Bronchial epithelial cell (primary cell): ENCODE results near the gene TYW1B. TPM values are rescaled to one million over a fixed set of nuclear protein-coding genes. Genes with fewer than 3 reads are reported as not detected.
"Not testable (repeated sequence)": the region's sequence is repeated elsewhere in the genome, so short reads cannot be mapped to it uniquely, and the experiment has no call there.

Source experiments
- DNase-seq: peaks from one replicate; pipeline ENCODE4 v3.0.0-alpha.2; 2010; ENCODE audit warnings: low read depth
- FAIRE-seq: peaks from 2 replicates; lab custom pipeline; 2011; peaks lifted over from hg19 to GRCh38; lab: Jason Lieb, UNC
- H3K27me3 ChIP-seq: 2 replicates; pipeline ENCODE4 v1.5.1; 2011; ENCODE audit warnings: low read length; ENCODE audit not compliant: control insufficient read depth, insufficient read depth
- H3K36me3 ChIP-seq: 2 replicates; pipeline ENCODE4 v1.5.1; 2011; ENCODE audit warnings: low read length; ENCODE audit not compliant: control insufficient read depth, insufficient read depth
- H3K4me3 ChIP-seq: 2 replicates; pipeline ENCODE4 v1.5.1; 2011; ENCODE audit warnings: mild to moderate bottlenecking, low read depth, low read length, control low read depth
- CTCF ChIP-seq: IDR thresholded peaks from 2 replicates; pipeline ENCODE4 v1.5.1; 2011; ENCODE audit warnings: mild to moderate bottlenecking, moderate library complexity, low read length, control low read depth, inconsistent platforms; ENCODE audit not compliant: insufficient read depth, severe bottlenecking
- total RNA-seq: library from RNA; depleted of rRNA; stranded (reverse); fragments of >200 nt; gene quantifications from 2 replicates; pipeline ENCODE4 v1.2.1, GENCODE V29; 2014

The TYW1B gene
- total RNA-seq, 1 donor from 2014 or later, result 2.6 TPM

GRCh38 chr7:72625721-72626423, 202.1 kb downstream of the TYW1B start:
- FAIRE-seq, H3K27me3 ChIP-seq, H3K36me3 ChIP-seq: not testable (repeated sequence)

GRCh38 chr7:72622532-72622931, 205.5 kb downstream of the TYW1B start:
- H3K27me3 ChIP-seq, result no peaks in the 10 kb centered on the region
- TF ChIP-seq CTCF, result no peak
- no peaks in the 10 kb centered on the region for H3K36me3 ChIP-seq
- DNase-seq (no peak), FAIRE-seq (peak; percentile 82)
- H3K4me3 ChIP-seq, result no peak overlapping the region

More at GRCh38 chr7:72625721-72626423, 202.1 kb downstream of the TYW1B start:
- not testable (repeated sequence) for DNase-seq, H3K4me3 ChIP-seq

- FAIRE-seq, H3K4me3 ChIP-seq, H3K27me3 ChIP-seq, H3K36me3 ChIP-seq: not testable (repeated sequence)
- peak; percentile 23 for DNase-seq
Observed at GRCh38 chr7:72621761-72622187, 206.2 kb downstream of the TYW1B start.

GRCh38 chr7:72620923-72621322, 207.1 kb downstream of the TYW1B start:
- DNase-seq, H3K27me3 ChIP-seq, H3K36me3 ChIP-seq, H3K4me3 ChIP-seq, FAIRE-seq: not testable (repeated sequence)

DNA sequence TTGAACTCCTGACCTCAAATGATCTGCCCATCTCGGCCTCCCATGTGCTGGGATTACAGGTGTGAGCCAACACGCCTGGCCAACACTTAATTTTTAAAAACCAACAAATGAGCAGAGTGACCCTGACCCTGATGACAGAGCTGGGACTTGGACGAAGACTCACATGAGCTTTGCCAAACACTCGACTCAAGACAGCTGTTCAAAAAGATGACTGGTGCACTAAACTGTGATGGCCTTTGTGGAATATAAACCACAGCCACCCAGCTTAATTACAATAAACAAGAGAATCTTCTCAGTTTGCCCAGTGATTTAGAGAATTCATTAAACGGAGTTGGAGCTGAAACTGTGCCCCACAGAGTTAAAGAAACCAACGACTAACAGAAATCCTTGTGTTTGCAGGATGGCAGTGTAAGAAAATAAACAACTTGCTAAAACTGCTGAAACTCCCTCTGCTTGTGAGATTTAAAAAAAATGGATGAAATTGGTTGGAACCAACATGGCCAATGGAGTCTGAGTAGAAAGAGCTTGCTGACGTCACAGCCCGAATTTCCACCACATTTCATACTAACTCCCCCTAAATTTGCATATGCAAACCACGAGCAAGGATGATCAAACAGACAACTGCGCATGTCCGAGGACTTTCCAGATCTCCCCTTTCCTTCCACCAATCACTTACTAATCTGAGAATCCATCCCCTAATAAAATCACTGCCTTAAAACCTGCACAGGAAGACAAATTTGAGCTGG, 209.4 kb downstream of the TYW1B start:
- not testable (repeated sequence) for H3K36me3 ChIP-seq, FAIRE-seq, H3K27me3 ChIP-seq, DNase-seq, H3K4me3 ChIP-seq

DNA sequence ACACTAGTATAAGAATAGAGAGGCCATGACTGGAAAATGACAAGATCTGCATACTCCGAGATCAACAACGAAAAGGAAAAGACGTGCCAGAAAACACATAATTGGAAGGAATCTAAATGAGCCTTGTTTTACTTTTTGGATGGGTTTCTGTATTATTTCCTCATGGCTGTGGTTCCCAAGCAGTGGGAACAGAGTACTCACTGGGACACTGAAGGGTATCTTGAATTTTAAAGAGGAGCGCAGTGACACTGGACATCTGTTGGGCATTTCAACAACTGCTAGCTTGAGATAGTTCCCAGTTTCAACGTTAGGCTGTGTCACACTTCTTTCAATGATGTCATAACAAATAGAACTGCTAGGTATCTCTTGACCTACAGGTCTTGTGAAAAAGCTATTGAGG, 218.2 kb downstream of the TYW1B start:
- H3K36me3 ChIP-seq, FAIRE-seq, DNase-seq, H3K27me3 ChIP-seq, H3K4me3 ChIP-seq: not testable (repeated sequence)

DNA sequence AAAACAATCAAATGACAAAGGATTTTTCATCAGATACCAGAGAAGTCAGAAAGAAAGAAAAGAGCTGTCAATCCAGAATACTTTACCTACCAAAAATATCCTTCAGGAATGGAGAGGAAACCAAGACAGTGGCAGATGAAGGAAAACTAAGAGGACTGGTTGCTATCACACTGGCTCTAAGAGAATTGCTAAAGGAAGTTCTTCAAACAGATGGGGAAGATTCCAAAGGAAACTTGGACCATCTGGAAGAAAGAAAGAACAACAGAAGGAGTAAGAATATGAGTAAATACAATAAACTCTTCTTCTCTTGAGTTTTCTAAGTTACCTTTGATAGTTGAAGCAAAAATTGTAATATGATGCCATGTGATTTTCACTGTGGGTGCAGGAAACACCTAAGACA, 220.0 kb downstream of the TYW1B start:
- DNase-seq, H3K4me3 ChIP-seq, FAIRE-seq, H3K36me3 ChIP-seq, H3K27me3 ChIP-seq: not testable (repeated sequence)

GRCh38 chr7:72605863-72606431, 222.1 kb downstream of the TYW1B start:
- H3K36me3 ChIP-seq, H3K4me3 ChIP-seq, DNase-seq, H3K27me3 ChIP-seq, FAIRE-seq: not testable (repeated sequence)

DNA sequence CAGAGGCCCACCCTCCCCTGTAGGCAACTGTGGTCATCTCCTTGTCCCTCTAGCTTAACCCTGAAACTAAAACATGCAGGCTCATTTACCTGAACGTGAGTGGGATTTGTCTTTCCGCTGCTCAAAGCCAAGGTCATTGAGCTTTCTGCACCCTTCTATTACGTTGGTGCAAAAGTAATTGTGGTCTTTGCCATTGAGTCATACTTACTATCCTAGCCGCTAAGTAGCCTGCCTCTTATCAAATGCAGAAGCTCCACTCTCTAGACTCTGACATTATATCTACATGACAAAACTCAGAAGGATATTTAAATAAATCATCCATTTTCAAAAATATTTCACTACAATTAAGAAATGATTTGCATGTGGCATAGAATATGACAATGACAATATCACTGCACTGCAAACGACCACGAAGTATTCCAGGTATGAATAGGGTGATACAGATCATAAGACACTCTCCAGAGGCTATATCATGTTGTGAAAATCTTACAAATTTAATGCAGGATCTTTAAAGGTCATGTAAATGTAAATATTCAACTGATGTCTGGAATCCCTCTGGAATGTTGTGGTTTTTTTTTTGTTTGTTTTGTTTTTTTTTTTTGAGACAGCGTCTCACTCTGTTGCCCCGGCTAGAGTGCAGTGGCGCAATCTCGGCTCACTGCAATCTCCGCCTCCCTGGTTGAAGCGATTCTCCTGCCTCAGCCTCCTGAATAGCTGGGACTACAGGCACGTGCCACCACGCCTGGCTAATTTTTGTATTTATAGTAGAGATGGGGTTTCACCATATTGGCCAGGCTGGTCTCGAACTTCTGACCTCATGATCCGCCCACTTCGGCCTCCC, 223.0 kb downstream of the TYW1B start:
- not testable (repeated sequence) for H3K36me3 ChIP-seq, FAIRE-seq

DNA sequence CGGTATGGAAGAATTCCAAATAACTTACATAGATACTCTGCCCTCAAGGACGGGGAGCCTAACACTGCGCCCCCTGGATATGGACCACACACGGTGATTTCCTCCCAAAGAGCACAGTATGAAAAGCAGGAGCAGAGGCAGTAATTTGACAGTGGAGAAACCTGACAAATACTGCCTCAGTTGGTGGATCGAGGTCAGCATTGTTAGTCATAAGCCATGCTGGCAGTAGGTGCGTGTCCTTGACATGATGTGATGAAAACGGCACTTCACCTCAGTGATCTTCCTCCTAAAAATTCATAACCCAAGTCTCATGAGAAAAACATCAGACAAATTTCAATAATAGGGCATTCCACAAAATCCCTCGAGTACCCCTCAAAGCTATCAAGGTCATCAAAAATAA, 224.5 kb downstream of the TYW1B start:
- not testable (repeated sequence) for H3K4me3 ChIP-seq, DNase-seq, H3K36me3 ChIP-seq, H3K27me3 ChIP-seq, FAIRE-seq

More for the DNA sequence above, 223.0 kb downstream of the TYW1B start:
- not testable (repeated sequence) for H3K27me3 ChIP-seq, DNase-seq, H3K4me3 ChIP-seq
